Measurements from ENCODE around the gene EIF4E.

- TF ChIP-seq, protein P1, sequence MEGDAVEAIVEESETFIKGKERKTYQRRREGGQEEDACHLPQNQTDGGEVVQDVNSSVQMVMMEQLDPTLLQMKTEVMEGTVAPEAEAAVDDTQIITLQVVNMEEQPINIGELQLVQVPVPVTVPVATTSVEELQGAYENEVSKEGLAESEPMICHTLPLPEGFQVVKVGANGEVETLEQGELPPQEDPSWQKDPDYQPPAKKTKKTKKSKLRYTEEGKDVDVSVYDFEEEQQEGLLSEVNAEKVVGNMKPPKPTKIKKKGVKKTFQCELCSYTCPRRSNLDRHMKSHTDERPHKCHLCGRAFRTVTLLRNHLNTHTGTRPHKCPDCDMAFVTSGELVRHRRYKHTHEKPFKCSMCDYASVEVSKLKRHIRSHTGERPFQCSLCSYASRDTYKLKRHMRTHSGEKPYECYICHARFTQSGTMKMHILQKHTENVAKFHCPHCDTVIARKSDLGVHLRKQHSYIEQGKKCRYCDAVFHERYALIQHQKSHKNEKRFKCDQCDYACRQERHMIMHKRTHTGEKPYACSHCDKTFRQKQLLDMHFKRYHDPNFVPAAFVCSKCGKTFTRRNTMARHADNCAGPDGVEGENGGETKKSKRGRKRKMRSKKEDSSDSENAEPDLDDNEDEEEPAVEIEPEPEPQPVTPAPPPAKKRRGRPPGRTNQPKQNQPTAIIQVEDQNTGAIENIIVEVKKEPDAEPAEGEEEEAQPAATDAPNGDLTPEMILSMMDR (IDR thresholded peaks at IDR 0.05) = no peak
- TF ChIP-seq POLR2A (IDR thresholded peaks at IDR 0.05) = no peak
These were observed 83.0 kb downstream of the EIF4E start for GRCh38 chr4:98845960-98846359.

Data from Peyer's patch (tissue), 4 donors.